HG03095 (cell line): ENCODE data around the gene HDAC9.
A peak's percentile ranks its signal among the peaks of the same experiment; 100 is the strongest.

Source experiments
- ATAC-seq: cut with Tn5 transposase; IDR thresholded peaks from one replicate; pipeline ENCODE4 v1.9.1; 2021; ENCODE audit warnings: moderate library complexity; ENCODE audit not compliant: unreplicated experiment

HDAC9 gene

GRCh38 chr7:18552943-18553604, 57.5 kb downstream of the HDAC9 start:
- ATAC-seq: no peak

GRCh38 chr7:18553605-18554003, 58.1 kb downstream of the HDAC9 start:
- no peak for ATAC-seq

- ATAC-seq: no peak
Observed at GRCh38 chr7:18555120-18555519, 59.6 kb downstream of the HDAC9 start.

GRCh38 chr7:18555968-18556367, 60.4 kb downstream of the HDAC9 start:
- no peak for ATAC-seq

- ATAC-seq: no peak
Observed at GRCh38 chr7:18558503-18558902, 63.0 kb downstream of the HDAC9 start.

GRCh38 chr7:18558910-18559309, 63.4 kb downstream of the HDAC9 start:
- ATAC-seq: no peak

- no peak for ATAC-seq
Observed at GRCh38 chr7:18559756-18560155, 64.2 kb downstream of the HDAC9 start.

GRCh38 chr7:18564779-18565178, 69.2 kb downstream of the HDAC9 start:
- ATAC-seq: no peak

- ATAC-seq: no peak
Observed at GRCh38 chr7:18565337-18565736, 69.8 kb downstream of the HDAC9 start.

GRCh38 chr7:18566205-18566604, 70.7 kb downstream of the HDAC9 start:
- ATAC-seq: no peak

GRCh38 chr7:18566829-18567228, 71.3 kb downstream of the HDAC9 start:
- ATAC-seq: peak; percentile 95

GRCh38 chr7:18570441-18570840, 74.9 kb downstream of the HDAC9 start:
- ATAC-seq: no peak

GRCh38 chr7:18570890-18571478, 75.4 kb downstream of the HDAC9 start:
- no peak for ATAC-seq

GRCh38 chr7:18572154-18572553, 76.6 kb downstream of the HDAC9 start:
- ATAC-seq: no peak

- no peak for ATAC-seq
Observed at GRCh38 chr7:18572885-18573284, 77.3 kb downstream of the HDAC9 start.

- ATAC-seq: no peak
Observed at GRCh38 chr7:18573410-18574234, 78.1 kb downstream of the HDAC9 start.

- no peak for ATAC-seq
Observed at GRCh38 chr7:18574235-18574540, 78.6 kb downstream of the HDAC9 start.

- ATAC-seq: no peak
Observed at GRCh38 chr7:18574676-18575075, 79.1 kb downstream of the HDAC9 start.

- ATAC-seq: no peak
Observed at GRCh38 chr7:18575622-18576572, 80.3 kb downstream of the HDAC9 start.

GRCh38 chr7:18577096-18577771, 81.7 kb downstream of the HDAC9 start:
- no peak for ATAC-seq

- no peak for ATAC-seq
Observed at GRCh38 chr7:18579698-18580097, 84.1 kb downstream of the HDAC9 start.
